Activated naive CD8-positive, alpha-beta T cell treated with anti-CD3 and anti-CD28 coated beads, Interleukin-2, amount 10 ng/mL, durations not matched to agents 7 days and 5 days (primary cell): ENCODE data around the gene DERA. TPM values are rescaled to one million over a fixed set of nuclear protein-coding genes. Genes with fewer than 3 reads are reported as not detected.
"Not testable (repeated sequence)": the region's sequence is repeated elsewhere in the genome, so short reads cannot be mapped to it uniquely, and the experiment has no call there.

Experiments used
- ATAC-seq: fragments of 150-1000 bp; cut with Tn5 transposase; one replicate; pipeline ENCODE4 v1.10.0; 2021; ENCODE audit warnings: low read depth, moderate library complexity
- POLR2A ChIA-PET: fragments of 350-600 bp; sonication (Branson Sonifier 250); formaldehyde crosslinking; loops from one replicate; lab custom pipeline; 2021; ENCODE audit warnings: antibody characterized with exemption; lab: Charles Lee
- DNase-seq: peaks from one replicate; pipeline ENCODE4 v3.0.0; 2021
- H3K27ac Mint-ChIP-seq: one replicate; pipeline ENCODE4 v1.8.0; 2022; ENCODE audit warnings: mild to moderate bottlenecking, mixed read lengths
- H3K27me3 Mint-ChIP-seq: one replicate; pipeline ENCODE4 v1.8.0; 2022; ENCODE audit warnings: mild to moderate bottlenecking, moderate library complexity, mixed read lengths
- H3K36me3 Mint-ChIP-seq: one replicate; pipeline ENCODE4 v1.8.0; 2021; ENCODE audit warnings: mild to moderate bottlenecking, mixed read lengths
- H3K4me1 Mint-ChIP-seq: one replicate; pipeline ENCODE4 v1.8.0; 2021; ENCODE audit warnings: mixed read lengths
- H3K4me3 Mint-ChIP-seq: one replicate; pipeline ENCODE4 v1.8.0; 2022; ENCODE audit warnings: mild to moderate bottlenecking, moderate library complexity, mixed read lengths
- H3K9me3 Mint-ChIP-seq: one replicate; pipeline ENCODE4 v1.8.0; 2021; ENCODE audit warnings: mixed read lengths
- total RNA-seq, 2 experiments: library from RNA; stranded (reverse); gene quantifications; one replicate each; pipeline ENCODE4 v1.2.3, GENCODE V29; 2021

Gene DERA
- total RNA-seq, 2 experiments from 2014 or later: 22.5 to 23.4 TPM

- no peak for DNase-seq
- Mint-ChIP-seq H3K27ac (no peak overlapping the region), H3K4me3 (no peak overlapping the region), H3K36me3 (peaks cover 5% of the 10 kb centered on the region), H3K27me3 (no peaks in the 10 kb centered on the region), H3K9me3 (no peaks in the 10 kb centered on the region), H3K4me1 (no peaks in the 10 kb centered on the region)
- POLR2A ChIA-PET: no interaction called here
- ATAC-seq: no peak
These were observed 8.3 kb downstream of the DERA start for GRCh38 chr12:15919418-15919817.

- no peaks in the 10 kb centered on the region for H3K4me1 Mint-ChIP-seq
- POLR2A ChIA-PET: no interaction called here
- H3K4me3 Mint-ChIP-seq: no peak overlapping the region
- H3K27me3 Mint-ChIP-seq: no peaks in the 10 kb centered on the region
- no peaks in the 10 kb centered on the region for H3K9me3 Mint-ChIP-seq
- H3K27ac Mint-ChIP-seq: no peak overlapping the region
- DNase-seq (no peak), ATAC-seq (no peak)
- peaks cover 4% of the 10 kb centered on the region for H3K36me3 Mint-ChIP-seq
These were observed 13.8 kb downstream of the DERA start for GRCh38 chr12:15924956-15925355.

GRCh38 chr12:15928346-15928745 is 17.2 kb downstream of the DERA start:
- Mint-ChIP-seq H3K4me3 (no peak overlapping the region), H3K27me3 (no peaks in the 10 kb centered on the region), H3K27ac (no peak overlapping the region), H3K36me3 (peaks cover 13% of the 10 kb centered on the region), H3K4me1 (peaks cover 5% of the 10 kb centered on the region), H3K9me3 (peaks cover 3% of the 10 kb centered on the region)
- POLR2A ChIA-PET: no interaction called here
- DNase-seq: no peak
- no peak for ATAC-seq

- DNase-seq (no peak), ATAC-seq (no peak)
- H3K36me3 Mint-ChIP-seq: peaks cover 13% of the 10 kb centered on the region
- H3K4me3 Mint-ChIP-seq: no peak overlapping the region
- H3K4me1 Mint-ChIP-seq: peaks cover 5% of the 10 kb centered on the region
- H3K9me3 Mint-ChIP-seq: peaks cover 3% of the 10 kb centered on the region
- no peak overlapping the region for H3K27ac Mint-ChIP-seq
- POLR2A ChIA-PET: no interaction called here
- H3K27me3 Mint-ChIP-seq: no peaks in the 10 kb centered on the region
These were observed 17.9 kb downstream of the DERA start for GRCh38 chr12:15928870-15929571.

GRCh38 chr12:15931590-15932053 is 20.5 kb downstream of the DERA start:
- H3K36me3 Mint-ChIP-seq: peaks cover 9% of the 10 kb centered on the region
- H3K4me1 Mint-ChIP-seq: peaks cover 5% of the 10 kb centered on the region
- peaks cover 3% of the 10 kb centered on the region for H3K9me3 Mint-ChIP-seq
- no peak overlapping the region for H3K27ac Mint-ChIP-seq
- ATAC-seq (no peak), DNase-seq (no peak)
- H3K27me3 Mint-ChIP-seq: no peaks in the 10 kb centered on the region
- POLR2A ChIA-PET: no interaction called here
- H3K4me3 Mint-ChIP-seq: no peak overlapping the region

- H3K36me3 Mint-ChIP-seq: peaks cover 9% of the 10 kb centered on the region
- H3K9me3 Mint-ChIP-seq: peaks cover 6% of the 10 kb centered on the region
- DNase-seq (no peak), ATAC-seq (no peak)
- H3K27me3 Mint-ChIP-seq: no peaks in the 10 kb centered on the region
- POLR2A ChIA-PET: no interaction called here
- no peak overlapping the region for H3K4me3 Mint-ChIP-seq
- H3K4me1 Mint-ChIP-seq: peaks cover 5% of the 10 kb centered on the region
- no peak overlapping the region for H3K27ac Mint-ChIP-seq
These were observed 21.2 kb downstream of the DERA start for GRCh38 chr12:15932327-15932726.

GRCh38 chr12:15932971-15933370 is 21.8 kb downstream of the DERA start:
- no peak for ATAC-seq
- Mint-ChIP-seq H3K4me1 (peaks cover 5% of the 10 kb centered on the region), H3K36me3 (peaks cover 9% of the 10 kb centered on the region), H3K27ac (no peak overlapping the region), H3K9me3 (peaks cover 6% of the 10 kb centered on the region), H3K27me3 (no peaks in the 10 kb centered on the region), H3K4me3 (no peak overlapping the region)
- DNase-seq: no peak
- POLR2A ChIA-PET: no interaction called here

- ATAC-seq: no peak
- Mint-ChIP-seq H3K4me1 (peaks cover 5% of the 10 kb centered on the region), H3K4me3 (no peak overlapping the region), H3K27ac (no peak overlapping the region), H3K9me3 (peaks cover 6% of the 10 kb centered on the region), H3K27me3 (no peaks in the 10 kb centered on the region), H3K36me3 (peaks cover 10% of the 10 kb centered on the region)
- POLR2A ChIA-PET: no interaction called here
- DNase-seq: no peak
These were observed 22.6 kb downstream of the DERA start for GRCh38 chr12:15933751-15934150.

GRCh38 chr12:15936751-15937150 is 25.6 kb downstream of the DERA start:
- ATAC-seq: no peak

GRCh38 chr12:15937902-15938301 is 26.8 kb downstream of the DERA start:
- Mint-ChIP-seq H3K27ac (no peak overlapping the region), H3K9me3 (peaks cover 15% of the 10 kb centered on the region), H3K27me3 (no peaks in the 10 kb centered on the region), H3K4me1 (peaks cover 5% of the 10 kb centered on the region), H3K36me3 (peaks cover 14% of the 10 kb centered on the region), H3K4me3 (no peak overlapping the region)
- DNase-seq: no peak
- ATAC-seq: no peak
- POLR2A ChIA-PET: no interaction called here

More at GRCh38 chr12:15936751-15937150, 25.6 kb downstream of the DERA start:
- Mint-ChIP-seq H3K4me1 (peaks cover 4% of the 10 kb centered on the region), H3K4me3 (no peak overlapping the region), H3K36me3 (peaks cover 14% of the 10 kb centered on the region), H3K27ac (no peak overlapping the region), H3K27me3 (no peaks in the 10 kb centered on the region), H3K9me3 (peaks cover 12% of the 10 kb centered on the region)
- POLR2A ChIA-PET: no interaction called here
- no peak for DNase-seq

- peaks cover 20% of the 10 kb centered on the region for H3K9me3 Mint-ChIP-seq
- ATAC-seq (no peak), DNase-seq (no peak)
- peaks cover 16% of the 10 kb centered on the region for H3K36me3 Mint-ChIP-seq
- H3K27ac Mint-ChIP-seq: no peak overlapping the region
- H3K27me3 Mint-ChIP-seq: no peaks in the 10 kb centered on the region
- POLR2A ChIA-PET: no interaction called here
- H3K4me3 Mint-ChIP-seq: no peak overlapping the region
- H3K4me1 Mint-ChIP-seq: peaks cover 5% of the 10 kb centered on the region
These were observed 28.0 kb downstream of the DERA start for GRCh38 chr12:15939111-15939510.

- no peak for DNase-seq
- ATAC-seq: no peak
- Mint-ChIP-seq H3K9me3 (peaks cover 24% of the 10 kb centered on the region), H3K4me3 (no peak overlapping the region), H3K27ac (no peak overlapping the region), H3K4me1 (peaks cover 5% of the 10 kb centered on the region), H3K27me3 (no peaks in the 10 kb centered on the region), H3K36me3 (peaks cover 19% of the 10 kb centered on the region)
- POLR2A ChIA-PET: no interaction called here
These were observed 31.3 kb downstream of the DERA start for GRCh38 chr12:15942475-15942874.

- H3K9me3 Mint-ChIP-seq: peaks cover 29% of the 10 kb centered on the region
- ATAC-seq: not testable (repeated sequence)
These were observed 32.4 kb downstream of the DERA start for GRCh38 chr12:15943519-15943918.

GRCh38 chr12:15948461-15948860 is 37.3 kb downstream of the DERA start:
- DNase-seq, H3K4me3 Mint-ChIP-seq, POLR2A ChIA-PET, H3K27me3 Mint-ChIP-seq, H3K4me1 Mint-ChIP-seq, ATAC-seq: not testable (repeated sequence)
- Mint-ChIP-seq H3K36me3 (peaks cover 15% of the 10 kb centered on the region), H3K27ac (peak overlapping the region; percentile 25), H3K9me3 (peaks cover 19% of the 10 kb centered on the region)

More at GRCh38 chr12:15943519-15943918, 32.4 kb downstream of the DERA start:
- peaks cover 22% of the 10 kb centered on the region for H3K36me3 Mint-ChIP-seq
- H3K27ac Mint-ChIP-seq, DNase-seq, POLR2A ChIA-PET, H3K27me3 Mint-ChIP-seq, H3K4me3 Mint-ChIP-seq, H3K4me1 Mint-ChIP-seq: not testable (repeated sequence)
